Colonic mucosa (tissue), 4 donors: ENCODE measurements around the gene VAPA. TPM values are rescaled to one million over a fixed set of nuclear protein-coding genes. Genes with fewer than 3 reads are reported as not detected.

ENCODE experiments used
- DNase-seq: peaks from one replicate; pipeline ENCODE4 v3.0.0-alpha.2; 2020
- H3K27ac ChIP-seq: fragments of 200-600 bp; one replicate; pipeline ENCODE4 v1.8.0; 2021
- H3K27me3 ChIP-seq: fragments of 200-600 bp; one replicate; pipeline ENCODE4 v1.8.0; 2021
- H3K36me3 ChIP-seq: fragments of 200-600 bp; one replicate; pipeline ENCODE4 v1.8.0; 2021
- H3K4me1 ChIP-seq: fragments of 200-600 bp; one replicate; pipeline ENCODE4 v1.8.0; 2021; ENCODE audit warnings: mild to moderate bottlenecking
- H3K4me3 ChIP-seq: fragments of 200-600 bp; one replicate; pipeline ENCODE4 v1.8.0; 2021
- H3K9ac ChIP-seq, 2 donors: one replicate each; pipeline ENCODE4 v1.7.0; 2013; ENCODE audit warnings: control low read depth in 2 of 2, low read depth in 2 of 2, low read length in 2 of 2
- H3K9me3 ChIP-seq: fragments of 200-600 bp; one replicate; pipeline ENCODE4 v1.8.0; 2021
- intact Hi-C: fragments of 100-400 bp; cut with DNase I; formaldehyde crosslinking; loops from one replicate; pipeline ENCODE4 v1.14.1; 2022
- total RNA-seq, 2 donors: library from RNA; stranded (reverse); fragmentation: NEBNext Ultra II Directional in 1 of 2; extraction: Animal tissue kit (Norgen Biotek cat#: 25700) in 1 of 2; gene quantifications; one replicate each; pipeline ENCODE4 v1.2.1, GENCODE V29; 2021
- TF ChIP-seq, protein P1 (sequence below): fragments of 200-600 bp; IDR thresholded peaks from one replicate; pipeline ENCODE4 v1.8.0; 2022; ENCODE audit warnings: antibody characterized with exemption, mild to moderate bottlenecking
- donor health status: healthy.
- donor health status: DM: no; HTN: no; CAD: no.
- donor health status: DM: no; HTN: no; CAD: no.

Gene VAPA
- total RNA-seq, 2 donors from 2014 or later = 224 to 295 TPM

DNA sequence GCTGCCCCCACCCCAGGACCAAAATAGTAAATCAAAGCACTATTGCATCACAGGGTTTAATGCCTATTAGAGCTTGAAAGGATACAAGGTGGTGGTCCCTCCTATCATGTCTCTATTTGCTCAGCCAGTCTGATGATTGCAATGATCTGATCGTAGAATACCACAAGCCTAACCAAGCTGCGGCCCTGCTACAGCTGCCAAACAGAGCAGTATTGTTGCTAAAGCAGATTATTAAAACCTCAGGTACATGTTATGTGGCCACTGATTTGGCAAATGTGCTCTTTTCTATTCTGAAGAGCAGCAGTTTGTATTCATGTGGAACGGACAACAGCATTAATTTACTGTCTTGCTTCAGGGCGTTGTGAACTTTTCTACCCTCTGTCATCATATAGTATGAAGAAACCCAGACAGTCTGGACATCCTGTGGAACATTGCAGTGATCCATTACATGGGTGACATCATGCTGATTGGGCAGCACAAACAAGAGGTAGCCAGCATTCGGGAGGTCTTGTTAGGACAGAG lies 8.4 kb upstream of the VAPA start:
- TF ChIP-seq, protein P1, sequence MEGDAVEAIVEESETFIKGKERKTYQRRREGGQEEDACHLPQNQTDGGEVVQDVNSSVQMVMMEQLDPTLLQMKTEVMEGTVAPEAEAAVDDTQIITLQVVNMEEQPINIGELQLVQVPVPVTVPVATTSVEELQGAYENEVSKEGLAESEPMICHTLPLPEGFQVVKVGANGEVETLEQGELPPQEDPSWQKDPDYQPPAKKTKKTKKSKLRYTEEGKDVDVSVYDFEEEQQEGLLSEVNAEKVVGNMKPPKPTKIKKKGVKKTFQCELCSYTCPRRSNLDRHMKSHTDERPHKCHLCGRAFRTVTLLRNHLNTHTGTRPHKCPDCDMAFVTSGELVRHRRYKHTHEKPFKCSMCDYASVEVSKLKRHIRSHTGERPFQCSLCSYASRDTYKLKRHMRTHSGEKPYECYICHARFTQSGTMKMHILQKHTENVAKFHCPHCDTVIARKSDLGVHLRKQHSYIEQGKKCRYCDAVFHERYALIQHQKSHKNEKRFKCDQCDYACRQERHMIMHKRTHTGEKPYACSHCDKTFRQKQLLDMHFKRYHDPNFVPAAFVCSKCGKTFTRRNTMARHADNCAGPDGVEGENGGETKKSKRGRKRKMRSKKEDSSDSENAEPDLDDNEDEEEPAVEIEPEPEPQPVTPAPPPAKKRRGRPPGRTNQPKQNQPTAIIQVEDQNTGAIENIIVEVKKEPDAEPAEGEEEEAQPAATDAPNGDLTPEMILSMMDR = no peak
- no peaks in the 10 kb centered on the region for H3K9me3 ChIP-seq
- DNase-seq = no peak
- no peaks in the 10 kb centered on the region for H3K36me3 ChIP-seq
- H3K27ac ChIP-seq = no peak overlapping the region
- H3K9ac ChIP-seq = no peak overlapping the region
- H3K4me3 ChIP-seq = no peak overlapping the region
- no peaks in the 10 kb centered on the region for H3K27me3 ChIP-seq
- intact Hi-C loops = no loop called here
- H3K4me1 ChIP-seq = no peaks in the 10 kb centered on the region

DNA sequence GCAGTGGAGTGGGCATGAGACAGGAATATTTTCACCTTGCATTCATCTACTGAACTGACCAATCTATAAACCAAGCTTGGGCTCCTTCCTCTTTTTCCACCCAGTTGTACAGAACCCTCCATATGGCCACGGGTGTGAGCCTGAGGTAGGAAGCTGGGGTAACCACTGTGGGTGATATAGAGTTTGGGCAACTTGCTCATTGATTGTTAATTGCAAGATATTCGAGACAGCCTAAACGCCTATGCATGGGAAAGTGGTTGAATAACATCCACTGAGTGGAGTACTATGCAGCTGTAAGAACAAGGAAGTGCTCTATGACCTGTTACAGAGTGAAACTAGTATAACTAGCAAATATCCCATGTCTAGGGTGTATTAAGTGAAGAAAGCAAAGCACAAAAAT lies 7.3 kb upstream of the VAPA start:
- Histone ChIP-seq H3K27ac (no peak overlapping the region), H3K4me3 (no peak overlapping the region), H3K36me3 (no peaks in the 10 kb centered on the region), H3K9me3 (no peaks in the 10 kb centered on the region), H3K4me1 (no peaks in the 10 kb centered on the region), H3K9ac (no peak overlapping the region), H3K27me3 (no peaks in the 10 kb centered on the region)
- TF ChIP-seq, protein P1 = no peak
- DNase-seq = no peak
- intact Hi-C loops = no loop called here

GRCh38 chr18:9907867-9908266 lies 5.9 kb upstream of the VAPA start:
- H3K4me1 ChIP-seq = no peaks in the 10 kb centered on the region
- H3K27ac ChIP-seq = no peak overlapping the region
- intact Hi-C loops = no loop called here
- no peaks in the 10 kb centered on the region for H3K9me3 ChIP-seq
- no peaks in the 10 kb centered on the region for H3K27me3 ChIP-seq
- DNase-seq = no peak
- H3K4me3 ChIP-seq = no peak overlapping the region
- TF ChIP-seq, protein P1 = no peak
- H3K36me3 ChIP-seq = no peaks in the 10 kb centered on the region
- no peak overlapping the region for H3K9ac ChIP-seq

GRCh38 chr18:9910071-9910470 lies 3.7 kb upstream of the VAPA start:
- no peaks in the 10 kb centered on the region for H3K36me3 ChIP-seq
- intact Hi-C loops = no loop called here
- H3K27me3 ChIP-seq = no peaks in the 10 kb centered on the region
- H3K9ac ChIP-seq = no peak overlapping the region
- H3K4me1 ChIP-seq = no peaks in the 10 kb centered on the region
- DNase-seq = no peak
- TF ChIP-seq, protein P1 = no peak
- H3K9me3 ChIP-seq = no peaks in the 10 kb centered on the region
- H3K4me3 ChIP-seq = no peak overlapping the region
- H3K27ac ChIP-seq = no peak overlapping the region

- Histone ChIP-seq H3K27me3 (no peaks in the 10 kb centered on the region), H3K36me3 (no peaks in the 10 kb centered on the region), H3K4me3 (no peak overlapping the region), H3K27ac (no peak overlapping the region), H3K9ac (no peak overlapping the region), H3K4me1 (no peaks in the 10 kb centered on the region), H3K9me3 (no peaks in the 10 kb centered on the region)
- TF ChIP-seq, protein P1 = no peak
- no peak for DNase-seq
- intact Hi-C loops = no loop called here
These were observed 3.2 kb upstream of the VAPA start for GRCh38 chr18:9910661-9911060.
